Measurements from ENCODE around the gene UROC1.
"Not testable (repeated sequence)": the region's sequence is repeated elsewhere in the genome, so short reads cannot be mapped to it uniquely, and the experiment has no call there.

Gene UROC1

GRCh38 chr3:126546549-126547239 is 29.1 kb upstream of the UROC1 start:
- no peak for DNase-seq

GRCh38 chr3:126546013-126546412 is 28.4 kb upstream of the UROC1 start:
- DNase-seq = no peak

GRCh38 chr3:126545544-126545943 is 28.0 kb upstream of the UROC1 start:
- DNase-seq = no peak

- DNase-seq = no peak
These were observed 27.2 kb upstream of the UROC1 start for GRCh38 chr3:126544596-126545281.

GRCh38 chr3:126543457-126544061 is 26.0 kb upstream of the UROC1 start:
- DNase-seq = no peak

GRCh38 chr3:126542340-126543241 is 25.0 kb upstream of the UROC1 start:
- no peak for DNase-seq

- DNase-seq = no peak
These were observed 24.2 kb upstream of the UROC1 start for GRCh38 chr3:126541628-126542339.

- no peak for DNase-seq
These were observed 23.5 kb upstream of the UROC1 start for GRCh38 chr3:126540951-126541627.

GRCh38 chr3:126540342-126540849 is 22.8 kb upstream of the UROC1 start:
- no peak for DNase-seq

GRCh38 chr3:126539558-126540250 is 22.1 kb upstream of the UROC1 start:
- DNase-seq = no peak

- DNase-seq = no peak
These were observed 21.4 kb upstream of the UROC1 start for GRCh38 chr3:126538966-126539365.

GRCh38 chr3:126538316-126538715 is 20.7 kb upstream of the UROC1 start:
- DNase-seq = no peak

- DNase-seq = no peak
These were observed 20.2 kb upstream of the UROC1 start for GRCh38 chr3:126537730-126538281.

- DNase-seq = no peak
These were observed 19.6 kb upstream of the UROC1 start for GRCh38 chr3:126537116-126537729.

- DNase-seq = no peak
These were observed 18.6 kb upstream of the UROC1 start for GRCh38 chr3:126536126-126536525.

- no peak for DNase-seq
These were observed 18.1 kb upstream of the UROC1 start for GRCh38 chr3:126535636-126536035.

GRCh38 chr3:126534716-126535115 is 17.1 kb upstream of the UROC1 start:
- DNase-seq = not testable (repeated sequence)

GRCh38 chr3:126533506-126533905 is 15.9 kb upstream of the UROC1 start:
- DNase-seq = no peak

GRCh38 chr3:126531051-126531330 is 13.4 kb upstream of the UROC1 start:
- DNase-seq = no peak

All from midbrain (tissue), 1 donor.